Stimulated activated CD4-positive, alpha-beta T cell treated with anti-CD3 and anti-CD28 coated beads, Interleukin-1b, Interleukin-23, amount 100 ng/mL, for 1 hour (primary cell): ENCODE results near the gene CRY2.
"Not testable (repeated sequence)": the region's sequence is repeated elsewhere in the genome, so short reads cannot be mapped to it uniquely, and the experiment has no call there.

ENCODE experiments used
- DNase-seq, 2 donors: peaks; one replicate each; pipeline ENCODE4 v3.0.0-alpha.2; 2020; ENCODE audit warnings: low read depth in 2 of 2

The CRY2 gene

DNA sequence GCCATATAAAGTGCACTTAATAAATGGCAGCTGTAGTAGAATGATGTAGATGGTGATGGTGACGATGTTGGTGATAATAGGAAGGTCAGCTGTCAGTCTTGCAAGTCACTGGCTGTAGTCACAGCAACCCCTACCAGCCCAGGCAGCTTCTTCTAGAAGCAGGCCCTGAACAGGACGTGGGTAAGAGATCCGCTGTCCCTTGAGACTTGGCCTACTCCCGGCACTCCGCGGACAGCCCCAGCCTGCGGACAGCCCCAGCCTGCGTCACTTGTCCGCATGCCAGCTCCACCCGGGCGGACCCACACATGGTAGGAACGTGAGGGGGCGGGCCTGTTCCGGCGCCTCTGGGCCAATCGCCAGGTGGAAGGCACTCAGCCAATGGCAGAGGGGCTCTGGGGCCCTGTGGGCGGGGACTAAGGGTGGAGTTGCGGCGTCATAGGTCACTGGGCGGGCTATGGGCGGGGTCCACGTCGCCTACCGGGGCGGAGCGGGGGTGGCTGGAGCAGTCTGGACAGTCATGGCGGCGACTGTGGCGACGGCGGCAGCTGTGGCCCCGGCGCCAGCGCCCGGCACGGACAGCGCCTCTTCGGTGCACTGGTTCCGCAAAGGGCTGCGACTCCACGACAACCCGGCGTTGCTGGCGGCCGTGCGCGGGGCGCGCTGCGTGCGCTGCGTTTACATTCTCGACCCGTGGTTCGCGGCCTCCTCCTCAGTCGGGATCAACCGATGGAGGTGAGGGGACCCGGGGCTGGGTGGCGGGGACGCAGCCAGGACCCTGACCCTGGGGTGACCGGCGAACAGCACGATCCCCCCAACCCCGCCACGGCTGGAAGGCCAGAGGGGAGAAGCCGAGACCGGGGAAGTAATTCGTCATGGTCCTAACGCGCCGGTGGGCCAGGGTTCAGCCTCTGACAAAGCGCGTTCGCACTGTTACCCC, at the start of gene CRY2:
Gene CRY2 (plus strand): TSS at position 502 of the 937 bp plus-strand sequence. CDS start 16 bp downstream, at position 518.
- peak; percentile 96 to 99 for DNase-seq

DNA sequence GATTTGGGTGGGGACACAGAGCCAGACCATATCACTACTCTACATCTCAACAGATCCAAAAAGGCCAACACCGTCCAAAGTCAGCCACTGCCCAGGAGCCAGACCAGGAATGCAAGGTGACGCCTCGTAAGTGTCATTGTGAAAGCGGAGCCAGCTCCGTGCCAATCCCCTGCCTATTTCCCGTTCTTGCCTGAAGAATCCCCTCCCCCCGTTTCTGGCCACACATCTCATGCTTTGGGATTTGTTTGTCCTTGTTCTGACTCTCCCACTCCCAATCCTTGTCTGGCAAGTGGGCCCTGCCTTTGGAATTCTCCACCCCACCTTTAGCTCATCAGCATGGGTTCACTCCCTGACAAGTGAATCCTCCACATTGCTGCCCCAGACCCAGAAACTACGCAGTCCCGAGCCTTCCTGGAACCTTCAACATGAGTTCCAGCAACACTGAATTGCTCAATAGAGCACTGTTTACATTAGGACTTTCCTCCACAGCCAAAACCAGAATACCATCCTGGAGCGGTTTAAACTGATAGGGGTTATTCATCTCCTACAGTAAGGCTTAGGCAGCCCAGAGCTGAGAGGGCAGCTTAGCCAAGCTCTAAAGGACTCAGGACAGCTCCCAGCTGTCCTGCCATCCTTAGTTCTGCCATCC, 48.4 kb upstream of the CRY2 start:
- DNase-seq: no peak

DNA sequence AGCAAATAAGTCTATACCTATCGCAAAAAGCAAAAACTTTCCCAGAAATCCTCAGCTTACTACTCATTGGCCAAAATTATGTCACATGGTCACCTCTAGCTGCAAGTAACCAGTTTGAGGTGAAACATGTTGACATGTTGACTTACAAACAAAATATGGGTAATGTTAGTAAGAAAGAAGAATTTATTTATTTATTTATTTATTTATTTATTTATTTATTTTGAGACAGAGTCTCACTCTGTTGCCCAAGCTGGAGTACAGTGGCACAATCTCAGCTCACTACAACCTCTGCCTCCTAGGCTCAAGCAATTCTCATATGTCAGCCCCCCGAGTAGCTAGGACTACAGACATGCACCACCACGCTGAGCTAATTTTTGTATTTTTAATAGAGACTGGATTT, 47.7 kb upstream of the CRY2 start:
- no peak for DNase-seq

DNA sequence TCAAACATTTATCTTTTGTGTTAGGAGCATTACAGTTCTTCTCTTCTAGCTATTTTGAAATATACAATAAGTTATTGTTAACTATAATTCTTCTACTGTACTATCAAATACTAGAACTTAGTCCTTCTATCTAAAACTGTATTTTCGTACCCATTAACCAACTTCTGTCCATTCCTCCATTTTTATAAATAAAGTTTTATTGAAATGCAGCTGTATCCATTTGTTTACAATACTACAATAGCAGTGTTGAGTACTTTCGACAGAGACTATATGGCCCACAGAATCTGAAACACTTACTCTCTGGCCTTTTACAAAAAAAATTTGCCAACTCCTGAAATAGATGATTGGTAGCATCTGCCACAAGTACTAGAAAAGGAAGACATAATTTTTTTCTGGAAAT, 47.0 kb upstream of the CRY2 start:
- DNase-seq: no peak

DNA sequence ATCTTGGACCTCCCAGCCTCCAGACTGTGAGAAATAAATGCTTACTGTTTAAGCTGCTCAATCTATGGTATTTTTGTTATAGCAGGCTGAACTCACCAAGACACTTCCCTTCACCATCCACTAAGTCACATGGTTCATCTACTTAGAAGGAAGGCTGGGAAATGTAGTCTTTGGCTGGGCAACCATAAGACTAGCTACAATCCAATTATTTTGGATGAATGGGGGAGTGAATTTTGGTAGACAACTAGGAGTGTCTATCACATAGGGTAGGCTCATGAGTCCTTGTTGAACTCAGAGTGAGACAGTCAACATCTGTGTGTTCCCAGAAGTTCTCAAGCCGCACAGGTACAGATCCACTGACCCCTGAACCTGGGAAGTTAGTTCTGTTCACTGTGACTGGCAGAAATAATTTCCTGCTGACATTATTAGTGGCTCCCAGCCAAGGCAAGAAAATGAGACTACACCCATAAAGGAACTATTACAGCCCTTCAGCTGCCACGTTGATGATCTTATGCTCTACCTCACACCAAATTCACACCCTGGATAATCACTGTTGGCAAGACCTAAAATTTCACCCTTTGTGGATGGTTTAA, 45.5 kb upstream of the CRY2 start:
- DNase-seq: no peak

DNA sequence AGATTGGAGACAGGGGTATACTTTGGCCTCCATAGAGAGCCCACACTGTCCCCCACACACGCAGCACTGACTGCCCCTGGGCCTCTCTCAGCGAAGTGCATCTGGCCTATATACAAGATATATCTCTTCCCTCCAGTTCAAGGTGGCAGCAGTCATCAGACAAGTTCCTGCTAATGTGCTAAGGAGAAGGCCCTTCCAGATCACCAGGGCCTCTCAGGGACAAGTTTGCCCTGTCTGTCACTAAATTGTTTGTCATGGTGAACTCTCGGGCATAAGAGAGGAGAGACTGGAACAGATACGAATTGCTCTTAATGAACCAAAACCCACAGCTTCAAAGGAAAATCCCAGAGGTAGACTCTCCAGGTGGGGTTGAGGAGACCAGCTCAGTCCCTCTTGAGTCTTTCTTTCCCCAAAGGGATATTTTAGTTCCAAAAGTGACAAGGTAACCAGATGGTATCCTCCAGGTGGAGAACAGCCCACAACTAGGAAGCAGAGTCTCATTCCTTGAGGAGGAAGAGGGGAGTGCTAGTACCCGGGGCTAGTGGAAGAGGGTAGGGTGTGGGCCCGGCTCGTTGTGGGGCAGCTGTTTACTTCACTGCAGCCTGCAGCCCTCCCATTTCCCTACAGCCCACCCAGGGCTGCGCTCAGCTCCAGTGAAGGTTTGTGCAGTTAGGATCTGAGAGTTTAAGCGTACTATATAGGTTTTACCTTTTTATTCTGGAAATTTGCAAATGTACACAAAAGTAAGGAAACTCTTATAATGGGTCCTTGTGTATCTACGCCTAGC, 44.6 kb upstream of the CRY2 start:
- no peak for DNase-seq

DNA sequence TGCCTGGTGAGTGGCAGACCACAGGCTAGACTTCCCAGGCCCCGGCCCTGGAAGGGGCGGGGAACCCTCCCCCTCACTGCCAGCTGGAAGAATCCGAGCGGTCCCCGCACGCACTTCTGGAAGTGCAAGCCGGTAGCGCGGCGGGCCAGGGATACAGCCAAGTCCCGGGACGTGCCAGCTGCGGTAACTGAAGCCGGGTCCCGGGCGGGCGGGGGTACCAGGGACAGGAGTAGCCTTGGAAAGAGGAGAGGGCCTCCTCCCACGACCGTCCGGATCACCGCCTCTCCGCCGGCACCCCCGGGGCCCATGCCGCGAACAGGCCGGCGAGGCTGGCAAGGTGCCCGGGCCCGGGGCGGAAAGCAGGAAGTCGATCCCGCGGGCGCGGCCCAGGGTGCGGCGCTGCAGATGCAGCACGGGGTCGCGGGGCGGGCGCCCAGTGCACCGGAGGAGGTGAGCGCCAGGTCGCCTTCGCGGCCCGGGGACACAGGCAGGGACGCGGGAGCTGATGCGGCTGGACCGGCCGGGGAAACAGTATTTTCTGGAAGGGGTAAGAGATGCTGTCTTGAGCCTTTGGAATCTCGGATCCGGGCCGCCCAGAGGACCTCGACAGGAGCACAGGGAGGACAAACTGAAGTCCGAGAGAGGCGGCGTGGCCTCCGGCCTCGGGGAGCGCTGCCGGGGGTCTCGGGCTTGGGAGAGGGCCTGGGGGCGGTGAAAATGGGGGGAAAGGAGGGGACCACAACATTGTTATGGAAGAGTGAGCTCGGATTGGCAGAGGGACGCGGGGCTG, 43.1 kb upstream of the CRY2 start:
- DNase-seq: peak; percentile 11 to 21

DNA sequence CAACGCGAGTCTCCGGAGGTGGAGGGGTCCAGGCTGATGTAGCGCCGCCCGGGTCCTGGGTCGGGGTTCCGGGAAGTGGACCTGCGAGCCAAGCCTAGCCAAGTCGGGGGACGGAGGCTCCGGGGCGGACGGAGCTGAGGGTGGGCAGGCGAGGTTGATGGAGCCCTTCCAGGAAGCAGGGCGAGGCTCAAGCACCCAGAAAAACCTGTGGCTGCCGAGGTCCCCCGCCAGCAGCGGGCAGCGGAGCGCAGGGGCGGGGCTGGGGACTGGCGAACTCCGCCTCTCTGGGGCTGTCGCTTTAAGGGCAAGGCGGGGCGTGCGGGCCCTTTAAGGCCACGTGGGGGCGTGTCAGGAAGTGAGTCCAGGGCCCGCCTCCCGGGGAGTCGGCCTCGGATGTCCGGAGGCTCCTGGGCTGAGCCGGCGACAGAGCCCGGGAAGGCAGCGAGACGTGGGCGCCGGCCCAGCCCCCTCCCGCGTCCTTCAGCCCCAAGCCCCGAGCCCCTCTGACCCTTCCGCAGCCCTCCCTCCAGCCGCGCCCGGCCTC, 42.4 kb upstream of the CRY2 start, which contains the start of gene SLC35C1:
Gene SLC35C1 (plus strand): TSS at position 389 of the 544 bp plus-strand sequence. CDS start 653 bp downstream, outside the sequence.
- peak; percentile 89 to 94 for DNase-seq

DNA sequence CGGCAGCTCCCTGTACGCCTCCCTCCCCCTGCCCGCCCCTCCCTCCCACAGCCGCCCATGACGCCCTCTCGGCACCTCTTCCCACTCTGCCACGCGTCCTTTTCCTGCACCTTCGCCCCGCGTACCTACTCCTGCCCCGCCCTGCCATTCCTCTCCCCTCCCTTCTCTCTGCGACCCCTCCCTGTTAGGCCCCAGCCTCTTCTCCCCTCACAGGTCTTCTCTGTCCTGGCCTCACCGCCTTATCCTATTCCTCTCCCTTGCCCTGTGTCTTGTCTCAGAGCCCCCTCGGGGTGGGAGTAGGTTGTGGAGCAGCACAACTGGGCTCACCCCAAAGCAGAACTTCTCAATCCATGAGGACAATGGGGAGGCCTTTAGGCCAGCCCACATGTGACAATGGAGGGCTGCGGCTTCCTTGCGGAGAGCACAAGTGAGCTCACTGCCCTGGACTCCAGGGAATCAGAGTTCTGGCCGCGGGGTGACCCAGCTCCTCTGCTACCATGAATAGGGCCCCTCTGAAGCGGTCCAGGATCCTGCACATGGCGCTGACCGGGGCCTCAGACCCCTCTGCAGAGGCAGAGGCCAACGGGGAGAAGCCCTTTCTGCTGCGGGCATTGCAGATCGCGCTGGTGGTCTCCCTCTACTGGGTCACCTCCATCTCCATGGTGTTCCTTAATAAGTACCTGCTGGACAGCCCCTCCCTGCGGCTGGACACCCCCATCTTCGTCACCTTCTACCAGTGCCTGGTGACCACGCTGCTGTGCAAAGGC, 41.8 kb upstream of the CRY2 start:
- no peak for DNase-seq

DNA sequence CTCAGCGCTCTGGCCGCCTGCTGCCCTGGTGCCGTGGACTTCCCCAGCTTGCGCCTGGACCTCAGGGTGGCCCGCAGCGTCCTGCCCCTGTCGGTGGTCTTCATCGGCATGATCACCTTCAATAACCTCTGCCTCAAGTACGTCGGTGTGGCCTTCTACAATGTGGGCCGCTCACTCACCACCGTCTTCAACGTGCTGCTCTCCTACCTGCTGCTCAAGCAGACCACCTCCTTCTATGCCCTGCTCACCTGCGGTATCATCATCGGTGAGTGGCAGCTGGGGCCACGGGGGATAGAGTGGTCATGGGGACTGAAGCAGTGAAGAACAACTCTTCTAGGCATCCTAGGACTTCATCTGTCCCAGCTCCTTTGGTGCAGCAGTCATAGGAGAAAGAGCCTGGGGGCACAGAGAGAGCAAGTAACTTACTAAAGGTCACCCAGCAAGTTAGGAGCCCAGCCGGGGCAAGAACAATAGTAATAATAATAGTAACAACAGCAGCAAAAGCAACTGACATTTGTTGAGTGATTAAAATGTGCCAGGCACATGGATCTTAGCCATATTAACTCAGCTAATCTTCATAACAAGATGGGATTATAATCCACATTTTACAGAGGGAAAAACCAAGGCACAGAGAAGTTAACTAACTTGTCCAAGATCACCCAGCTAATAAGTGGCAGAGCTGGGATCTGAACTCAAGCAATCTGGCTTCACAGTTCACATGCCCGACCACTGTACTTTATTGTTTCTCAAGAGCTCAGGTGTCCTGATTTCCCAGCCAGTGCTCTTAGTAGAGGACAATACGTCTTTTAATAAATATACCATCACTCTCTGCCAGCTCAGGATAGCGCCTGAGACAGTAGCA, 41.0 kb upstream of the CRY2 start:
- no peak for DNase-seq

DNA sequence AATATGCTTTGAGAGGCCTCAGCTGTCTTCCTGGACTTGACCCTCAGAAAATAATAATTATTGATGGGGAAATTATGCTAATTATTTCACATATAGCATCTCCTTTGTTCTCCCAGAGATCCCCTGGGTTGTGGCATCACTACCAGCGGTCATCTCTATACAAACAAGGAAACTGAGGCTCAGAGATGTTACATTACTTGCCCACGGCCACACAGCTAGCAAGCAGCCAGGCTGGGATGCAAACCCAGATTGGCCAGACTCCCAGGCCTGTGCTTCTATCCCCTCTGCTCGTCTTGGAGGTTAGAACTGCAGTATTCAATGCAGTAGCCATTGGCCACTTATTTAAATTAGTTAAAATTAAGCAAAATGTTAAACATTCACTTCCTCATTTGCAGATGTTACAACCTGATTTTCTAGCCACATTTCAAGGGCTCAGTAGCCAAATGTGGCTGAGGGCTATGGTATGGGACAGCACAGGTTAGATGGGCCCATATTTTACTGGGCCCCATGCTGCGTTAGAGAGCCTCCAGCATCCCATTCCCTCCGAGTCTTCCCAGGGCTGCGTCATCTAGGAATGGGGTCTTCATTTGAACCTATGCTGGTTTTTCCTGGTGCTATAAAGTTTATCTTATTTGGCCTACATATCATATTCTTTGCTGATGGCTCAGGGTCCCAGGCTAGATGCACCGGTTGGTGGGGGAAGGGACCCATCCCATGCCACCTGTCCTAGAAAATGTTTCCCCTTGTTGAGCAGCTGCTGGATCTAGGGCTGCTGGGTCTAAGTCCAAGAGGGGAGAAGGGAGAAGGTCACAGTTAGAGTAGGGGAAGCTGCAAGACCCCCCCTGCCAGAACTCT, 40.1 kb upstream of the CRY2 start:
- no peak for DNase-seq

DNA sequence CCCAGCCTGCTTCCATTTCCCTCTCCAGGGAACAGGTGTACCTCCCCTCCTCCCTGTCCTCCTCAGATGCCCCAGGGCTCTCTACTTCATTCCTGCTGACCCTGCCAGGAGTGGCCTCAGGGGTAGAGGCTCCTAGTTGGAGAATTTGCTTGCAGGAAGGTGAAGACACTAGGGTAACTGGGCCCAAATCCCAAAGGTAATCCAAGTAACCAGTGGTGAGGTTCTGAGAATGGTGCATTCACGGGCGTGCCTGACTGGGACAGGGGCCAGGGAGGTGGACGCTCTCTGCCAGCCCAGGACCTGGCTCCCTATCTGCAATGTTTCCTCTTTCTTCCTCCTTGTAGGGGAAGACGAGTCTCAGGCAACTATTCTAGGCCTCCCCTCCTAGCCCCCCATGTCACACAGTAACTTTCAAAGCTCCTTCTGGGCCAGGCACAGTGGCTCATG, 39.5 kb upstream of the CRY2 start:
- DNase-seq: no peak

DNA sequence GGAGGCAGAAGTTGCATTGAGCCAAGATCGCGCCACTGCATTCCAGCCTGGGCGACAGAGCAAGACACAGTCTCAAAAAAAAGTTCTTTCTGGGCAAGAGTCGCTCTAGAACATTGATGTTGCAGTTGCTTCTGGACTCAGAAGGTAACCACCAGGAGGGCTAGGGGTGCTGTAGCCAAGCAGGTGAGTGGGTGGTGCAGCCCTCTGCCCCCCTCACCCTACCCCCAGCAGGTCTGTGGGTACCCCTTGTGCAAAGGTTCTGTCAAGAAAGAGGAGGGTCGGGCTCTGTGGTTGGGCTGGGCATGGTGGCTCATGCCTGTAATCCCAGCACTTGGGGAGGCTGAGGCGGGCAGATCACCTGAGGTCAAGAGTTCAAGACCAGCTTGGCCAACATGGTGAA, 38.8 kb upstream of the CRY2 start:
- not testable (repeated sequence) for DNase-seq

DNA sequence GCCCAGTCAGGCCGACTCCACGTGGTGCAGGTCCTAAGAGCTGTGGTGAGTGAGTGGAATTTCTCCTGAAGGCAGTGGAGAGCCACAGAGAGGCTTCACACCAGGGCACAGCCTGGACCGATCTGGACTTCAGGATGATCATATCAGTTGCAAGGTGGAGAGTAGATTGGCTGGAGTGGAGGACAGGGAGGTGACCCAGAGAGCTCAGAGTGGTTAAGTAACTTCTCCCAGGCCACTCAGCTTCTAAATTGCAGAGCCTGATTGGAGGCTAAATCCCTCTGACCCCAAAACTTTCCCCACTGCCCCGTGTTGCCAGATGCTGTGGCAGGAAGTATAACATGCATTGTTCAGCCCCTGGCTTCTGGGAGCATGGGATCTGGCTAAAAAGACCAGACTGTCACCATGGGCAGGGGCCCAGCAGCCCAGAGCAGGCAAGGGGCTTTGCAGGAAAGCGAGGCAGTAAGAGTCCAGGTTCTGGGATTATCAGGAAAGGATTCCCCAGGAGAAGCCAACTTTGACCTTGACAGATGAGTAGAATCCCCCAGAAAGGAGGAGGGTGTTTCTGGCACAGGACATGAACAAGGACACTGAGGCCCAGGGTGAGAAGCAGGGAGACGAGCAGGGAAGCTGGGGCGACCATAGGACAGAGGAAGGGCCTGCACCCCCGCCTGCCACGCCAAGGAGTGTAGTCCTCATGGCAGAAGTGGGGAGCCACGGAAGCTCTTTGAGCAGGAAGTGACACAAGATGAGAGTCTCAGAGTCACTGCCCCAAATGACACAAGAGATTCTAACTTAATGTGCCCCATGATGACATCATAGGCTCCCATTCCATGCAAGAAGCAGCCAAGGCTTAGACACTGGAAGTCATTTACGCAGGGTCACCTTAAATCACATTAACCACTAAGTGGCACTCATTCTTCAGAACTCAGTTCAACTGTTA, 37.5 kb upstream of the CRY2 start:
- DNase-seq: no peak

DNA sequence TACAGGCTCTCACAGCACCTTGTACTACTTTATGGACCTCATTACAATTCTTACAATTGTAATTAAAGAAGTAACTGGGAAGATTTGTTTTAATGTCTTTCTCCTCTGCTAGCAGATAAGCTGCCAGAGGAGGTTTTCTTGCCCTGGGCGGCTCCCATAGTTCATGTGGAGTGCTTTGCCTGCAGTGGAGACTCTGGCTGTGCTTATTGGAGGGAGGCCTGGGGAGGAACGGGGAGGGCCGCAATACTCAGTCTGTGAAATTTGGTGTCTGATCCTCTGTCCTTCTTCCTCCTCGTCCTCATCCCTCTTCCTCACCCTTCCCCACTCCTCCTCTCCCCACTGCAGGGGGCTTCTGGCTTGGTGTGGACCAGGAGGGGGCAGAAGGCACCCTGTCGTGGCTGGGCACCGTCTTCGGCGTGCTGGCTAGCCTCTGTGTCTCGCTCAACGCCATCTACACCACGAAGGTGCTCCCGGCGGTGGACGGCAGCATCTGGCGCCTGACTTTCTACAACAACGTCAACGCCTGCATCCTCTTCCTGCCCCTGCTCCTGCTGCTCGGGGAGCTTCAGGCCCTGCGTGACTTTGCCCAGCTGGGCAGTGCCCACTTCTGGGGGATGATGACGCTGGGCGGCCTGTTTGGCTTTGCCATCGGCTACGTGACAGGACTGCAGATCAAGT, 36.7 kb upstream of the CRY2 start:
- no peak for DNase-seq

DNA sequence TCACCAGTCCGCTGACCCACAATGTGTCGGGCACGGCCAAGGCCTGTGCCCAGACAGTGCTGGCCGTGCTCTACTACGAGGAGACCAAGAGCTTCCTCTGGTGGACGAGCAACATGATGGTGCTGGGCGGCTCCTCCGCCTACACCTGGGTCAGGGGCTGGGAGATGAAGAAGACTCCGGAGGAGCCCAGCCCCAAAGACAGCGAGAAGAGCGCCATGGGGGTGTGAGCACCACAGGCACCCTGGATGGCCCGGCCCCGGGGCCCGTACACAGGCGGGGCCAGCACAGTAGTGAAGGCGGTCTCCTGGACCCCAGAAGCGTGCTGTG, 36.2 kb upstream of the CRY2 start:
- no peak for DNase-seq
